IMR-90 (cell line): Measurements from ENCODE around the gene RPUSD4.
A peak's percentile ranks its signal among the peaks of the same experiment; 100 is the strongest.

Source experiments
- CEBPB ChIP-seq: IDR thresholded peaks from 2 replicates; pipeline ENCODE4 v1.6.1; 2012; ENCODE audit warnings: low read depth, low read length, improper control_type of control experiment
- CTCF ChIP-seq: conservative IDR thresholded peaks from 2 replicates; pipeline ENCODE4 v1.5.1; 2012; ENCODE audit warnings: mild to moderate bottlenecking, low read depth, low read length, improper control_type of control experiment
- ELK1 ChIP-seq: fragments of 150-350 bp; IDR thresholded peaks from 2 replicates; pipeline ENCODE4 v1.6.1; 2016; ENCODE audit warnings: low read depth, mild to moderate bottlenecking, low read length, moderate library complexity, borderline replicate concordance
- MAFK ChIP-seq: IDR thresholded peaks from 2 replicates; pipeline ENCODE4 v1.6.1; 2012; ENCODE audit warnings: low read depth, low read length, improper control_type of control experiment
- MAZ ChIP-seq: IDR thresholded peaks from 2 replicates; pipeline ENCODE4 v1.6.1; 2012; ENCODE audit warnings: low read depth, mild to moderate bottlenecking, low read length, improper control_type of control experiment, moderate library complexity, borderline replicate concordance
- MXI1 ChIP-seq: IDR thresholded peaks from 2 replicates; pipeline ENCODE4 v1.6.1; 2012; ENCODE audit warnings: low read depth, mild to moderate bottlenecking, low read length, moderate library complexity, borderline replicate concordance
- POLR2A ChIP-seq: IDR thresholded peaks from 2 replicates; pipeline ENCODE4 v1.6.1; 2012; ENCODE audit warnings: mild to moderate bottlenecking, low read depth, low read length
- RAD21 ChIP-seq: IDR thresholded peaks from 2 replicates; pipeline ENCODE4 v1.6.1; 2012; ENCODE audit warnings: low read length, improper control_type of control experiment
- RCOR1 ChIP-seq: IDR thresholded peaks from 2 replicates; pipeline ENCODE4 v1.6.1; 2012; ENCODE audit warnings: mild to moderate bottlenecking, low read length, improper control_type of control experiment; ENCODE audit not compliant: insufficient replicate concordance
- RFX5 ChIP-seq: IDR thresholded peaks from 2 replicates; pipeline ENCODE4 v1.8.0; 2012; ENCODE audit warnings: low read depth, mild to moderate bottlenecking, low read length, moderate library complexity
- USF2 ChIP-seq: fragments of 150-350 bp; IDR thresholded peaks from 2 replicates; pipeline ENCODE4 v1.6.1; 2017; ENCODE audit warnings: mild to moderate bottlenecking, antibody characterized with exemption, low read length, low read depth

- TF ChIP-seq POLR2A = no peak
- no peak for TF ChIP-seq CTCF
- TF ChIP-seq RFX5 = no peak
- no peak for TF ChIP-seq CEBPB
- TF ChIP-seq RAD21 = no peak
- no peak for TF ChIP-seq ELK1
- TF ChIP-seq USF2 = no peak
- TF ChIP-seq MAFK = peak; percentile 57; the same call in 1 of the 2 replicates
- no peak for TF ChIP-seq MXI1
- TF ChIP-seq RCOR1 = no peak
- no peak for TF ChIP-seq MAZ
Observed at GRCh38 chr11:126197277-126197939, 14.0 kb downstream of the RPUSD4 start.
